DMS79 (cell line): ENCODE results near the gene NDUFS8.
A peak's percentile ranks its signal among the peaks of the same experiment; 100 is the strongest.

ENCODE experiments used
- DNase-seq: peaks from one replicate; lab custom pipeline; 2025; lab: John Stamatoyannopoulos, UW

The NDUFS8 gene

DNA sequence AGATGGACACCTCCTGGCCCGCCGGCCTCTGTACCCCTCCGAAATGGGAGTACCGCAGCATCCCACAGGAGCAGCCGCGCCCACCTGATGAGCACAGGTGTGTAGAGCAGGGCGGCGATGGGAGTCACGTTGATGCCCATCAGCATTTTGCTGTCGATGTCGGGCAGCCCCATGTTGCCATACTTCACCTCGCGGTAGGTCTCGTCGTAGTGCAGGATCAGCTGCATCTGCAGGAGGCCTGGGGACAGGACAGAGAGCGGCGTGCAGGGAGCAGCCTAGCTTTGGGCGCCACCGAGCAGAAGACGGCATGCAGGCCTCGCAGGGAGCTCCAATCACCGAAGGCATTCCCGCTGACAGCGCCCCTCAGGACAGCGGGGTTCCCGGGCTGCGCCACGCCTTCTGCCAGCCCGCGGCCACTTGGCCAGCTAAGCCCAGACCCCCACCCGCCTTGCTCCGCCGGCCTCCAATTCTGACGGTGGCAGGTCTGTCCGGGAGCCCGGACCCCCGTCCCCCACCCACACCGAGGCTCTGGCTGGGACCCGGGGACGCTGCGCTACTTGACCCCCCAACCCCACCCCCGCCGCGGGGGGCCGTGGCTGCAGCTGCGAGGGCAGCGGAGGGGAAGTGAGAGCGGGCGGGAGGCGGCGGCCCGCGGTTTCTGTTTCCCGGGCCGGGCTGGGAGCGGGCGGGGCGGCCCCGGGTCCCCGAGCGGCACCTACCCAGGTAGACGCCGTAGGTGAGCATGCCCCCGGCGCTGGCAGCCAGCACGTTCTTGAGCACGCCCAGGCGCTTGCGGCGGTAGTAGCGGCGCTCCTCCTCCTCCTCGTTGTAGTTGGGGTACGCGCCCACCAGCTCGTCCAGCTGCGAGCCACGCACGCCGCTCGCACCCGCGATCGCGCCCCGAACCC is 27.3 kb upstream of the NDUFS8 start:
- no peak for DNase-seq

- DNase-seq = peak; percentile 23
Observed at GRCh38 chr11:68003846-68004550, 26.5 kb upstream of the NDUFS8 start, which contains the start of gene UNC93B1. UNC93B1 (minus strand) TSS chr11:68004097; CDS start chr11:68004043, 54 bp downstream.

- DNase-seq = no peak
Observed at GRCh38 chr11:68004551-68005335, 25.7 kb upstream of the NDUFS8 start.

GRCh38 chr11:68006606-68007166 is 23.8 kb upstream of the NDUFS8 start:
- no peak for DNase-seq

- DNase-seq = no peak
Observed at GRCh38 chr11:68007498-68008380, 22.7 kb upstream of the NDUFS8 start.

DNA sequence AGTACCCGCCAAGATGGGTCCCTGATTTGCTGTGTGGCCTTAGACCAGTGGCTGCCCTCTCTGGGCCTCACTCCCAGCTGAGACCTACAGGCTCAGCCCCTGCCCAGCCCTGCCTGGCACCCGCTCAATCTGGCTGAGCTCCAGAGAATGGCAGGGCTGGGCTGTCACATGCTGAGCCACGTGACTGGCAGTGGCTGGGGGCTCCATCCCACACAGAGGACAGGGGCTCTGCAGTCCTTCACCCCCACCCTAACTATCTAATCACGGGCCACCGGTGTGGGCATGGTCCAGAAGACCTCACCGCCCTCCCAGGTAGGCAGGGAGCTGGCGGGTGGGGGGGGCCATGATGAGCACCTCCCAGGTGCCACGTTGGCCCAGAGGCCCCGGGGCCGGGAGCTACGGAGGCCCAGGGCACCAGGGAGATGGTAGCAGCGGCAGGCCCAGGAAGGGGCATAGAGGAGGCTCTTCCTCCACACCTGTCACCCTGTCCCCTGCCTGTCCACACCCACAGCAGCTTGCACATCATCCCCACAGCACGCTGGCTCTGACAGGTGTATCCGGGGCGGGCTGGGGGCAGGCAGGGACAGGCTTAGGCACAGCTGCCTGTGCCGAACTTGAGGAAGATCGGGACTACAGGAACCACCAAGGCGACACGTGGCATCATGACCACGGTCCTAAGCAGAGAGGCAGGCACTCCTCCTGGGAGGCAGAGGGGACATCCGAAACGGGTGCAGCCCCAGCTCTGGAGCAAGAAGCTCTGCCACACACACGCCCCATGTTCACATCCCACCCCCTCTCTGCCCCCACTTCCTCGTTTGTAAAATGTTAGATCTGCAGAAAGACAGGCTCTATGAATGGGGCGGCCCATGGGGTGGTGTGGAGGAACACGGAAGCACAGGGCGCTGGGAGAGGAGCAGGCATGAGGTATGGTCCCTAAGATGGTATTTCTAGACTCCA is 21.8 kb upstream of the NDUFS8 start:
- DNase-seq = no peak

- no peak for DNase-seq
Observed at GRCh38 chr11:68009391-68010089, 20.9 kb upstream of the NDUFS8 start.

- DNase-seq = no peak
Observed at GRCh38 chr11:68010090-68011041, 20.1 kb upstream of the NDUFS8 start, which contains the start of gene ALDH3B1. ALDH3B1 (plus strand) TSS chr11:68010327; CDS start chr11:68015298, 4,971 bp downstream.

GRCh38 chr11:68011051-68011943 is 19.2 kb upstream of the NDUFS8 start:
- DNase-seq = no peak

GRCh38 chr11:68012044-68012842 is 18.2 kb upstream of the NDUFS8 start:
- DNase-seq = no peak

DNA sequence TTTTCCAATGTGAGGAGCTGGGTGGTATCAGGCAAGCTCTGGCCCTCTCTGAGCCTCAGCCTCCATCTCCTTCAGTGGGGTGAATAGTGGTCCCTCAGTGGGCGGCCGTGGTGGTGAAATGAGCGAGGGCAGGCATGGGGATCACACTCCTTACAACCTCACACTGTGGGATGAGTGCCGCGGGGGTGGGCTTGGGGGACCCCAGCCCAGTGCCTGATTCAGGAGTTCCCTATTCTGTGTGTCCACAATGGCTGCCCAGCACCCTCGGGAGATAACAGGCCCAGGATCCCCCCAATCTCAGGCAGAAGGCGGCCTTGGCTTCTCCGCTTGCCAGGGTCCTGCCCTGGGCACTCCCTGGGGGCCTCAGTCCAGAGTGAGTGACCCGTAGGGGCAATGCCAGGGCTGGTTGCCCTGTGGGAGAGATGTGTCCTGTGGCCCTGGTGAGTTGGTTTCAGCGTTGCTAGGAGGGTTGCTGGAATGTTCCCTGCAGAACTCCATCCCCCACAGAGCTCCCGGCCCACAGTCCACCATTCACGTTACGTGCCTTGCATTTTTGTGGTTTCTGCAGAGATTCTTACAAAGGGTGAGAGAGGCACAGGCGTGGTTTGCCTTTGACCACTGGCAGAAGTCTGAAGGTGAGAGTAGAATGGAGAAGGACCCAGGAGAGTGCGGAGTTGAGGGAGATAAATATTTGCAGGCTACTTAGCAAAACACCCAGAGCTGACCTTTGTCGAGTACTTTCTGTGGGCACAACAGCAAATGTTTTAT is 17.5 kb upstream of the NDUFS8 start:
- no peak for DNase-seq

DNA sequence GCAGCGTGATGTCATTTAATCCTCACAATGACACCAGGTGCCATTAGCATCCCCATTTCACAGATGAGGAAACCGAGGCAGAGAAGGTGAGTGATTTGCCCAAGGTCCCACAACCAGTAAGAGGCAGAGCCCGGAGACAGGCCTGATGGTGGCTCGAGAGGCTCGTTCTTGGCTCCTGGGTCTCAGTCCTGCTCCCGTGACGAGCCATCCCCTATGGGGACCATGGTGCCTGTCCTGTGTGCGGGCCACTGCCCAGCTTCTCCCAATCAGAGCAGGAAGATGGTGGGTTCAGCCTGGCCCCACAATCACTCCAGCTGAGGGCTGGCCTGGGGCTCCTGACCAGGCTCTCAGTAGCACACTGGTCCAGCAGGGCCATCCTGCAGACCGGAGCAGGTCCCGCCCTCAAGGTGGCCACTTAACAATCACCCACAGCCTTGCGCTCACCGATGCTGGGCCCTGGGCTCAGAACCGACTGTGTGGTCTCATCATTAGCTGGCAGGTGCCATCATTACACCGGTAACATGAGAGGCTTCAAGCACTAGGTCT is 16.8 kb upstream of the NDUFS8 start:
- no peak for DNase-seq

DNA sequence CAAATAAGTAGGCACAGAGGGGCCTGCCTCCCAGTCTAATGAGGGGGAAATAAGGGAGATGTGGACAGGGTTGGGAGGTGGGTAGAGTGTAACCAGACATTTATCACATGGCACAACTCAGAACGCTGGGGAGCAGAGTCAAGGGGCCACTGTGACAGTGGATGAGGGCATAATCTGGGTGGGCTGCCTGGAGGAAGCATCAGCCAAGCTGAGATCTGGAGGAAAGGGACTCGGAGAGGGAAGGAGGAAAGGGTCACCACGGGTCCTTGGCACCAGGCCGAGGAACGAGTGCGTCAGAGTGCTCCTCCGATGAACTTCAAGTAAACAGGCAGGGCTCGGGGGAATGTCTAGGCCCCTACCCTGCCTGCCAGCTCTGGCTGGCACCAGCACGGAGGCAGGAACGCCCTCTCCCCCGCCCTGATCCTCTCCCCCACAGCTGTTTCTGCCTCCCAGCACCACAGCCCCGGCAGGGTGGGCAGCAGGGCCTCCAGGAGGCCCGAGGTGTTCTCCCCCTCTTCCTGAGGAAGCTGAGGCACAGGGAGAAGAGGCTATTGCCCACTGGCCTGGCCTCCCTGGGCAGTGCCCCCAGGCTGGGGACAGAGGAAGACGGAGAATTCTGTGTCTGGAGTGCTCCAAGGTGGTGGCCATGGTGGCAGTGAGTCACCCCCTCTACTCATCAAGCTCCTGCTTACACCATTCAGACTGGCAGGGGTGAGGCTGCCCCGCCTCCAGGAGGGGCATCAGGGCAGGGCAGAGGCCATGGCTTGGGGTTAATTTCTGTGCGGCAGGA is 16.1 kb upstream of the NDUFS8 start:
- peak; percentile 17 for DNase-seq

- no peak for DNase-seq
Observed at GRCh38 chr11:68014947-68015447, 15.5 kb upstream of the NDUFS8 start.
